ENCODE data around the gene UBTF.

Gene UBTF

DNA sequence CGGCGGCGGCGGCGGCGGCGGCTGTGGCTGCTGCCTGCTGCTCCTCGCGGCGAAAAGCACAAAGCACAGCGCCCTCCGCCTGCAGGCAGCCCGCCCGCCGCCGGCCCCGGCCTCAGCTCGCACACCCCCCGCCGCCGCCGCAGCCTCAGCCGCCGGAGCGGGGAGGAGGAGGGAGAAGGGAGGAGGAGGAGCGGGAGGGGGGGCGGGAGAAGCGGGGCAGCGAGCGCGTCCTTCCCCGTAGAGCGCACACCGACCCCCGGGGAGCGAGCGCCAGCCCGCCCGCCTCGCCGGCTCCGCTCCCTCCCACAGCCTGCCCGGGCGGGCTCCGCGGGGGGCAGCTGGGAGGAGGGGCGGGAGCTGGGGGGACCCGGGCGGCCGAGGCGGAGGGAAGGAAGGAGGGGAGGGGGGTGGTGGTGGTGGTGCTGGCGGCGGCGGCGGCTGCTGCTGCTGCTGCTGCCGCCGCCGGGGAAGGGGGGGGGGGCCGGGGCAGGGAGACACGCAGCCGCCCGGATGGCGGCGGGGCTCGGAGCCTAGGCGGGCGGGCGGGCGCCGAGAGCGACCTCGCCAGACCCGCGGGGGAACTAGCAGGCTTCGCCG lies at the start of gene UBTF:
Gene UBTF, minus strand, starts transcription at position 60 of the 597 bp plus-strand sequence. CDS start 1,446 bp downstream, outside the sequence.
- no peaks in the 10 kb centered on the region for H3K9me3 ChIP-seq (ENCODE audit: control insufficient read depth, insufficient read depth, low read length)
- WGBS (ENCODE audit: insufficient coverage, insufficient read length), result no CpG with 5 or more reads among the region's 76 CpGs
- H3K4me1 ChIP-seq (ENCODE audit: control insufficient read depth, insufficient read depth, low read length), result peaks cover 7% of the 10 kb centered on the region
- H3K4me3 ChIP-seq (ENCODE audit: low read length), result peak within 1 kb of the TSS; percentile 78
- no peaks in the 10 kb centered on the region for H3K27me3 ChIP-seq (ENCODE audit: control insufficient read depth, insufficient read depth, low read length)
- H3K36me3 ChIP-seq (ENCODE audit: control insufficient read depth, insufficient read depth, low read length), result peaks cover 18% of the 10 kb centered on the region
- DNase-seq (ENCODE audit: low read depth, low spot score), result no peak
- H3K27ac ChIP-seq (ENCODE audit: low read length), result no peak within 1 kb of the TSS

DNA sequence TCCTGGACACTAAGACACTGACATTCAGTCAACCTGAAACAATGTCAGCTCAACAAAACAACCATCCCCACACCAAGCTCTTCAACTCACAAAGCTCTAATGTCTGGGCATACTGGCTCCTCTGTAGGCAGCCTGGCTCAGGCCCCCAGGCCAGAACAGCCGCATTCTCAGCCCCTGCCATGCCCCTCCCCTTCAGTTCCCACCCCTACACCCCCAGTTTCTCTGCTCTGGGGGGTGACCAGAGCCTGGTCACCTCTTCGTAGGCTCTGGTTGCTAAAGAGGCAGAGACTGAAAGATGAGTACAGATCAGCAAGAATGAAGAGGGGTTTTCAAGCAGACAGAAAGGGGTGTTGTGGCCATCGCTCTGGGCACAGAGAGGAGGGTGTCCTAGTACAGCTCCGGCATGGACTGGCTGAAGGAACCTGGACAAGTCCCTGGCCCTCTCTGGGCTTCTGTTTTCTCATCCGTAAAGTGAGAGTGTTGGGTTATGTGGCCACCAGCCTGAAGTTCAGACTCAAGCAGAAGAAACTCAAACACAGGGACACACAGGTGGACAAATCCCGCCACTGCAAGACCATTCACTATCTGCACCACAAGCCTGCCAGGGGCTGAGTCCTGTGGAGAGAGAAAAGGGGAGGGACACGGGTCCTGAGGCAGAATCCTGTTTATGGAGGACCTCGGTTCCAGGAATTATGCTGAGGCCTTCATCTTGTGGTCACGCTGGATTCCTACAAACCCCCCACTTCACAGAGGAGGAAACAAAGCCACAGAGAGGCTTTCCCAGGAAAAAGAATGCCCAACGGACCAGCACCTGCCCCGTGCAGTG lies 49.4 kb upstream of the UBTF start:
- no peak for DNase-seq (ENCODE audit: low read depth, low spot score)
- Histone ChIP-seq H3K4me3 (ENCODE audit: low read length) (no peak overlapping the region), H3K27ac (ENCODE audit: low read length) (no peak overlapping the region), H3K27me3 (ENCODE audit: control insufficient read depth, insufficient read depth, low read length) (no peaks in the 10 kb centered on the region), H3K9me3 (ENCODE audit: control insufficient read depth, insufficient read depth, low read length) (no peaks in the 10 kb centered on the region), H3K36me3 (ENCODE audit: control insufficient read depth, insufficient read depth, low read length) (no peaks in the 10 kb centered on the region), H3K4me1 (ENCODE audit: control insufficient read depth, insufficient read depth, low read length) (peaks cover 1% of the 10 kb centered on the region; the same call in 1 of the 2 replicates)
- no CpG with 5 or more reads among the region's 11 CpGs for WGBS (ENCODE audit: insufficient coverage, insufficient read length)

DNA sequence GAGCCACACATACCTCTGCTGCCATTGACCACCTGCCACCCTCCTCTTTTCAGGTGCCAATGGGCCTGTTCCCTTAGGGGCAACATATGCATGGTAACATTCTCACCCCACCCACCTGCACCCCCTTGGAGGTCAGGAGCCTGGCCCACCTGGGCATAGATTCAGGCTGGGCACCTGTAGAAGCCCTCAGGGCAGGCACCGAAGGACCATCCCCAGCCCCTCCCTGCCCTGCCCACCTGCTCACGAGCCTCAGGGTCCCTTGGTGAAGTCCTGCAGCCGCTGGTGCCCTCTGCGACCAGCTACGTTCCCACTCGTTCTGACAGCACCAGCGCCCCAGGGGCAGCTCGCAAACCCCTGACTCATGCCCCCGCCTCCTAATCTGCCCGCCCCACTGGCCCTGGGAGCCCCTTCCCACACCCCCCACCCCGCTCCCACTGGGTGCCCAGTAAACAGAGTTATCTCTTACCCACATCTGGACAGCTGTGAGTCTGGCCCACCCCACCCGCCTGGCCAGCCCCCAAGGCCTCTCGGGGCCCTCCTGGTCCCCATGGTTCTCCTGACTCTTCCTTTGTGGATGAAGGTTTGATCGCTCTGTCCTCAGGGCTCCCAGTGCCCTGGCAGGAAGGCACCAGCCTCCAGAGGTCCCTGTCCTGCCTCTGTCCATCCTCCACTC lies 48.5 kb upstream of the UBTF start, which contains the start of gene SLC4A1:
Gene SLC4A1, minus strand, starts transcription at position 318 of the 673 bp plus-strand sequence. CDS start 5,269 bp downstream, outside the sequence.
- Histone ChIP-seq H3K4me1 (ENCODE audit: control insufficient read depth, insufficient read depth, low read length) (no peaks in the 10 kb centered on the region), H3K27me3 (ENCODE audit: control insufficient read depth, insufficient read depth, low read length) (no peaks in the 10 kb centered on the region), H3K27ac (ENCODE audit: low read length) (no peak within 1 kb of the TSS), H3K36me3 (ENCODE audit: control insufficient read depth, insufficient read depth, low read length) (no peaks in the 10 kb centered on the region), H3K9me3 (ENCODE audit: control insufficient read depth, insufficient read depth, low read length) (no peaks in the 10 kb centered on the region), H3K4me3 (ENCODE audit: low read length) (no peak within 1 kb of the TSS)
- no CpG with 5 or more reads among the region's 14 CpGs for WGBS (ENCODE audit: insufficient coverage, insufficient read length)
- DNase-seq (ENCODE audit: low read depth, low spot score), result no peak

DNA sequence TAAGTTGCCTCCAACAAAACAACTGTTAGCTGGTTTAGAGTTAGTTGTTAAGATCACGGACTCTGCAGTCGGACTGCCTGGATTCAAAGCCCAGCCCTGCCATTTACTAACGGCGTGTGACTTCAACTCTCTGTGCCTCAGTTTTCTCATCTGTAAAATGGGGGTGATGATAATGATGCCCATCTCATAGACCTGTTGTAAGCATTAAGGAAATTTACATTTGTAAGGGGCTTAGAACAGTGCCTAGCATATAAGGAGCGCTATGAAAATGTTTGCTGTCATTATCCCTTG lies 47.6 kb upstream of the UBTF start:
- no peaks in the 10 kb centered on the region for H3K9me3 ChIP-seq (ENCODE audit: control insufficient read depth, insufficient read depth, low read length)
- H3K4me1 ChIP-seq (ENCODE audit: control insufficient read depth, insufficient read depth, low read length), result no peaks in the 10 kb centered on the region
- no CpG with 5 or more reads among the region's 5 CpGs for WGBS (ENCODE audit: insufficient coverage, insufficient read length)
- DNase-seq (ENCODE audit: low read depth, low spot score), result no peak
- H3K27me3 ChIP-seq (ENCODE audit: control insufficient read depth, insufficient read depth, low read length), result no peaks in the 10 kb centered on the region
- H3K36me3 ChIP-seq (ENCODE audit: control insufficient read depth, insufficient read depth, low read length), result no peaks in the 10 kb centered on the region
- no peak overlapping the region for H3K4me3 ChIP-seq (ENCODE audit: low read length)
- no peak overlapping the region for H3K27ac ChIP-seq (ENCODE audit: low read length)

DNA sequence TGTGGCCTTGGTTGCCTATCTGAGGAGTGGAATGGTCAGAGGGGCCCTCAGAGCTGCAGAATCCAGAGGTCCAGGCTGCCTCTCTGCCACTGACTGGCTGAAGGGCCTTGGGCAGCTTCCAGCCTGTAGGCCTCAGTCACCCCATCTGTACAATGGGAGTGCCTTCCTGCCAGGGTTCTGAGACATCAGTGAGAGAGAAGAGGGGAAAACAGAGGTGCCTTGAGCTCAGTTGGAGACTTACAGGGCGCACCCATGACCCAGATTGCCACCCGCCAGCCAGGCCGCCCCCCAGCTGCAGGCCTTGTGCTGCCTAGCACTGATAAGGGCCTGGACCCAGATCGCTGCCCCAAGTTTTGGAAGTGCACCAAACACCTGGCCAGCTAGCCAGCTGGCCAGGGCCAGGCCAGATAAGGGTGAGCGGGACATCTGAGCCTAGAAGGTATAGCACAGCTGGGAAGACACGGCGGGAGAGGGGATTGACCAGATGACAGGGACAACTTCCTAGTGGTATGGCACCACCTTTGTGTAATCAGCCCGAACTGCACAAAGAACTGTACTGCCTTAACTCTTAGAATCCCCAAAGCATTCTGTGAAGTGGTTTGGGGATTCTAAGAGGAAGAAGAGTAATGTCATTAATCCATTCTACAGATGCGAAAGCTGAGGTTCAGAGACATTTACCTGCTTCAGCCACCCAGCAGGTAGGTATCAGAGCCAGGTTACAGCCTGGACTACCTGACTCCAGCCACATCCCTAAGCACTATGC lies 47.1 kb upstream of the UBTF start:
- Histone ChIP-seq H3K36me3 (ENCODE audit: control insufficient read depth, insufficient read depth, low read length) (no peaks in the 10 kb centered on the region), H3K27me3 (ENCODE audit: control insufficient read depth, insufficient read depth, low read length) (no peaks in the 10 kb centered on the region), H3K4me1 (ENCODE audit: control insufficient read depth, insufficient read depth, low read length) (no peaks in the 10 kb centered on the region), H3K9me3 (ENCODE audit: control insufficient read depth, insufficient read depth, low read length) (no peaks in the 10 kb centered on the region), H3K27ac (ENCODE audit: low read length) (no peak overlapping the region), H3K4me3 (ENCODE audit: low read length) (no peak overlapping the region)
- WGBS (ENCODE audit: insufficient coverage, insufficient read length), result no CpG with 5 or more reads among the region's 9 CpGs
- no peak for DNase-seq (ENCODE audit: low read depth, low spot score)

GRCh38 chr17:44263345-44263902 lies 43.9 kb upstream of the UBTF start:
- no peak overlapping the region for H3K27ac ChIP-seq (ENCODE audit: low read length)
- DNase-seq (ENCODE audit: low read depth, low spot score), result no peak

GRCh38 chr17:44262654-44263225 lies 43.3 kb upstream of the UBTF start:
- DNase-seq (ENCODE audit: low read depth, low spot score), result no peak
- H3K36me3 ChIP-seq (ENCODE audit: control insufficient read depth, insufficient read depth, low read length), result no peaks in the 10 kb centered on the region
- H3K27me3 ChIP-seq (ENCODE audit: control insufficient read depth, insufficient read depth, low read length), result no peaks in the 10 kb centered on the region
- no peaks in the 10 kb centered on the region; the same call in 1 of the 2 replicates for H3K4me1 ChIP-seq (ENCODE audit: control insufficient read depth, insufficient read depth, low read length)
- no peak overlapping the region for H3K4me3 ChIP-seq (ENCODE audit: low read length)
- no peaks in the 10 kb centered on the region for H3K9me3 ChIP-seq (ENCODE audit: control insufficient read depth, insufficient read depth, low read length)
- no CpG with 5 or more reads among the region's 11 CpGs for WGBS (ENCODE audit: insufficient coverage, insufficient read length)
- H3K27ac ChIP-seq (ENCODE audit: low read length), result no peak overlapping the region

More at GRCh38 chr17:44263345-44263902, 43.9 kb upstream of the UBTF start:
- Histone ChIP-seq H3K27me3 (ENCODE audit: control insufficient read depth, insufficient read depth, low read length) (no peaks in the 10 kb centered on the region), H3K4me1 (ENCODE audit: control insufficient read depth, insufficient read depth, low read length) (no peaks in the 10 kb centered on the region; the same call in 1 of the 2 replicates), H3K9me3 (ENCODE audit: control insufficient read depth, insufficient read depth, low read length) (no peaks in the 10 kb centered on the region), H3K4me3 (ENCODE audit: low read length) (no peak overlapping the region), H3K36me3 (ENCODE audit: control insufficient read depth, insufficient read depth, low read length) (no peaks in the 10 kb centered on the region)
- WGBS (ENCODE audit: insufficient coverage, insufficient read length), result no CpG with 5 or more reads among the region's 7 CpGs

DNA sequence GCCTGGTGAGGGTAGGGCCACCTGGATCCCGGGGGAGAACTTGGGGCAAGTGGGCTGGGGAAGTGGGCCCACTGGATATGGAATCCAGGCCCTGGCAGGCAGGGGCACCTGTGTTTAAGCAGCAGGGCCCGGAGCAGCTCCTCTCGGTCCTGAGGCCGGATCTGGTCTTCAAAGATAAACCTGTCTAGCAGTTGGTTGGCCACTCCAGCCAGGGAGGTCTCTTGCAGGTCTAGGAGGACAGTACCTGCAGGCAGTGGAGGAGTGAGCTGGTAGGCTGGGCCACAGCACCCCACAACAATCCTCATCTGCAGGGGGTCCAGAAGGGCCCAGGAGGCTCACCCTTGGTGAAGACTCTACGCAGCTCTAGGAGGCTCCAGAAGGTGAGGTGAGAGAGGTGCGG lies 40.8 kb upstream of the UBTF start:
- no peaks in the 10 kb centered on the region; the same call in 1 of the 2 replicates for H3K4me1 ChIP-seq (ENCODE audit: control insufficient read depth, insufficient read depth, low read length)
- no CpG with 5 or more reads among the region's 6 CpGs for WGBS (ENCODE audit: insufficient coverage, insufficient read length)
- H3K27me3 ChIP-seq (ENCODE audit: control insufficient read depth, insufficient read depth, low read length), result no peaks in the 10 kb centered on the region
- H3K27ac ChIP-seq (ENCODE audit: low read length), result no peak overlapping the region
- H3K36me3 ChIP-seq (ENCODE audit: control insufficient read depth, insufficient read depth, low read length), result no peaks in the 10 kb centered on the region
- DNase-seq (ENCODE audit: low read depth, low spot score), result no peak
- H3K4me3 ChIP-seq (ENCODE audit: low read length), result no peak overlapping the region
- H3K9me3 ChIP-seq (ENCODE audit: control insufficient read depth, insufficient read depth, low read length), result no peaks in the 10 kb centered on the region

GRCh38 chr17:44258811-44259351 lies 39.4 kb upstream of the UBTF start:
- no peak for DNase-seq (ENCODE audit: low read depth, low spot score)
- Histone ChIP-seq H3K9me3 (ENCODE audit: control insufficient read depth, insufficient read depth, low read length) (no peaks in the 10 kb centered on the region), H3K36me3 (ENCODE audit: control insufficient read depth, insufficient read depth, low read length) (no peaks in the 10 kb centered on the region), H3K4me1 (ENCODE audit: control insufficient read depth, insufficient read depth, low read length) (no peaks in the 10 kb centered on the region; the same call in 1 of the 2 replicates), H3K27ac (ENCODE audit: low read length) (no peak overlapping the region), H3K4me3 (ENCODE audit: low read length) (no peak overlapping the region), H3K27me3 (ENCODE audit: control insufficient read depth, insufficient read depth, low read length) (no peaks in the 10 kb centered on the region)
- no CpG with 5 or more reads among the region's 17 CpGs for WGBS (ENCODE audit: insufficient coverage, insufficient read length)

Data from iPS DF 6.9 (cell line).